ENCODE data around the gene GPR15LG.

DNA sequence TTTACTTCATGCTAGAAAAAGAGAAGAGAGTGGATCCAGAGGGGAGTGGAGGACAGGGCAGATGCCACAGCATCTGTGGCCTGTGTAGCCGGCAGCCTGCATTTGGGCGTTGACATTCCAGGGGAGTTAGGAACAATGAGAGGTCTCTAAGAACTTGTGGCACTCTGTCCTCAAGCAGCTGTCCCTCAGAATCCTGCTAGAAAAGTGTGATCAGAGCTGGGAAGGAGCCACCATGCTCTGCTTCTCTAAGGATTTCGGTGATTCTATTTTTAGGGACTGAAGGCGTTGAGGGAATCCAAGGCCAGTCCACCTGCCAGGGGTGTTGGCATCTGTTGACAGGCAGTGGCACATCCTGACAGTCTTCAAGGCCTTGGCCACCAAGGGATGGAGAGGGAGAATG, 44.1 kb downstream of the GPR15LG start:
- no peak for TF ChIP-seq HOXA7 (CRISPR knock-in tag; IDR thresholded peaks at IDR 0.05; ENCODE audit: borderline replicate concordance)
- TF ChIP-seq ZNF792 (tag by site-specific recombination; IDR thresholded peaks at IDR 0.05) = no peak

All from HEK293 (cell line).